Measurements from ENCODE around the gene LIMK2. TPM values are rescaled to one million over a fixed set of nuclear protein-coding genes. Genes with fewer than 3 reads are reported as not detected.

Gene LIMK2
- total RNA-seq, 1 experiment from 2014 or later, result 35.3 TPM

DNA sequence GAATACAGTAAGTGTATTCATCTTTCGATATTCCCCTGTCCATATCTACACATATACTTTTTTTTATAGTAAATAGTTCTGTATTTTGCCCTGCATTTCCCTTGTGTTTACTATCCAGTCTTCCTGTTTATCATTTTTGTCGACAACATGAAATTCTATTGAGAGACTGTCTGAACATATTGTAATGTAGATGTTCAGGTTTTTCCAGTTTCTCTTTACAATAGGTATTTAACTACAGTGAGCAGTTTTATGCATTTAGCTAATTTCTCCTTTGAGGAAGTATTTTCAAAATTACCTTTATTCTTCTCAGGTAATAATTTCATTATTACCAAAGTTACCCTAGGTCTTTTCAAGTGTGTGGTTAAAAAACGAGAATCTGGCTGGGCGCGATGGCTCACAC is 63.5 kb downstream of the LIMK2 start:
- H3K27me3 ChIP-seq (ENCODE audit: low read length), result no peaks in the 10 kb centered on the region
- no peaks in the 10 kb centered on the region for H3K9me2 ChIP-seq (replicated peaks; ENCODE audit: insufficient read depth, low read length)
- H3K4me1 ChIP-seq (ENCODE audit: low read length), result no peaks in the 10 kb centered on the region
- H3K9ac ChIP-seq (ENCODE audit: low read length), result no peak overlapping the region
- no peak for DNase-seq
- H3K9me3 ChIP-seq (ENCODE audit: low read length), result no peaks in the 10 kb centered on the region
- no peak overlapping the region for H3K4me2 ChIP-seq (ENCODE audit: low read depth, low read length, poor library complexity, severe bottlenecking)
- H2AFZ ChIP-seq (ENCODE audit: low read length), result no peak overlapping the region
- no peak overlapping the region for H3K4me3 ChIP-seq (ENCODE audit: low read length)
- peaks cover 27% of the 10 kb centered on the region for H3K36me3 ChIP-seq (ENCODE audit: insufficient read depth, low read length)
- H4K20me1 ChIP-seq (ENCODE audit: insufficient read depth, low read depth, low read length), result no peaks in the 10 kb centered on the region
- no peaks in the 10 kb centered on the region for H3K79me2 ChIP-seq (ENCODE audit: low read length)
- no peak overlapping the region for H3K27ac ChIP-seq (ENCODE audit: low read length)

DNA sequence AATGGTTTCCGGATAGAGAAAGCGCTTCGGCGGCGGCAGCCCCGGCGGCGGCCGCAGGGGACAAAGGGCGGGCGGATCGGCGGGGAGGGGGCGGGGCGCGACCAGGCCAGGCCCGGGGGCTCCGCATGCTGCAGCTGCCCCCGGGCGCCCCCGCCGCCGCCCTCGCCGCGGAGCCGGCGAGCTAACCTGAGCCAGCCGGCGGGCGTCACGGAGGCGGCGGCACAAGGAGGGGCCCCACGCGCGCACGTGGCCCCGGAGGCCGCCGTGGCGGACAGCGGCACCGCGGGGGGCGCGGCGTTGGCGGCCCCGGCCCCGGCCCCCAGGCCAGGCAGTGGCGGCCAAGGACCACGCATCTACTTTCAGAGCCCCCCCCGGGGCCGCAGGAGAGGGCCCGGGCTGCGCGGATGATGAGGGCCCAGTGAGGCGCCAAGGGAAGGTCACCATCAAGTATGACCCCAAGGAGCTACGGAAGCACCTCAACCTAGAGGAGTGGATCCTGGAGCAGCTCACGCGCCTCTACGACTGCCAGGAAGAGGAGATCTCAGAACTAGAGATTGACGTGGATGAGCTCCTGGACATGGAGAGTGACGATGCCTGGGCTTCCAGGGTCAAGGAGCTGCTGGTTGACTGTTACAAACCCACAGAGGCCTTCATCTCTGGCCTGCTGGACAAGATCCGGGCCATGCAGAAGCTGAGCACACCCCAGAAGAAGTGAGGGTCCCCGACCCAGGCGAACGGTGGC is 64.5 kb downstream of the LIMK2 start:
- no peak overlapping the region for H3K4me2 ChIP-seq (ENCODE audit: low read depth, low read length, poor library complexity, severe bottlenecking)
- H3K9ac ChIP-seq (ENCODE audit: low read length), result no peak overlapping the region
- no peak overlapping the region for H3K27ac ChIP-seq (ENCODE audit: low read length)
- no peaks in the 10 kb centered on the region for H3K4me1 ChIP-seq (ENCODE audit: low read length)
- no peaks in the 10 kb centered on the region for H3K79me2 ChIP-seq (ENCODE audit: low read length)
- no peak for DNase-seq
- H3K4me3 ChIP-seq (ENCODE audit: low read length), result no peak overlapping the region
- no peaks in the 10 kb centered on the region for H3K27me3 ChIP-seq (ENCODE audit: low read length)
- H3K9me3 ChIP-seq (ENCODE audit: low read length), result no peaks in the 10 kb centered on the region
- H3K9me2 ChIP-seq (replicated peaks; ENCODE audit: insufficient read depth, low read length), result no peaks in the 10 kb centered on the region
- no peak overlapping the region for H2AFZ ChIP-seq (ENCODE audit: low read length)
- H3K36me3 ChIP-seq (ENCODE audit: insufficient read depth, low read length), result peaks cover 26% of the 10 kb centered on the region
- no peaks in the 10 kb centered on the region for H4K20me1 ChIP-seq (ENCODE audit: insufficient read depth, low read depth, low read length)

DNA sequence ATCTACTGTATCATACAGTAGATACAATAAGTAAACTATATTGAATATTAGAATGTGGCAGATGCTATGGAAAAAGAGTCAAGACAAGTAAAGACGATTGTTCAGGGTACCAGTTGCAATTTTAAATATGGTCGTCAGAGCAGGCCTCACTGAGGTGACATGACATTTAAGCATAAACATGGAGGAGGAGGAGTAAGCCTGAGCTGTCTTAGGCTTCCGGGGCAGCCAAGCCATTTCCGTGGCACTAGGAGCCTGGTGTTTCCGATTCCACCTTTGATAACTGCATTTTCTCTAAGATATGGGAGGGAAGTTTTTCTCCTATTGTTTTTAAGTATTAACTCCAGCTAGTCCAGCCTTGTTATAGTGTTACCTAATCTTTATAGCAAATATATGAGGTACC is 65.6 kb downstream of the LIMK2 start:
- Histone ChIP-seq H3K9ac (ENCODE audit: low read length) (no peak overlapping the region), H3K36me3 (ENCODE audit: insufficient read depth, low read length) (peaks cover 23% of the 10 kb centered on the region), H3K9me3 (ENCODE audit: low read length) (no peaks in the 10 kb centered on the region), H3K4me2 (ENCODE audit: low read depth, low read length, poor library complexity, severe bottlenecking) (no peak overlapping the region), H2AFZ (ENCODE audit: low read length) (no peak overlapping the region), H4K20me1 (ENCODE audit: insufficient read depth, low read depth, low read length) (no peaks in the 10 kb centered on the region), H3K27ac (ENCODE audit: low read length) (no peak overlapping the region), H3K79me2 (ENCODE audit: low read length) (no peaks in the 10 kb centered on the region), H3K4me1 (ENCODE audit: low read length) (no peaks in the 10 kb centered on the region), H3K4me3 (ENCODE audit: low read length) (no peak overlapping the region), H3K27me3 (ENCODE audit: low read length) (no peaks in the 10 kb centered on the region), H3K9me2 (replicated peaks; ENCODE audit: insufficient read depth, low read length) (no peaks in the 10 kb centered on the region)
- DNase-seq, result no peak

- Histone ChIP-seq H3K36me3 (ENCODE audit: insufficient read depth, low read length) (peaks cover 21% of the 10 kb centered on the region), H3K9me2 (replicated peaks; ENCODE audit: insufficient read depth, low read length) (no peaks in the 10 kb centered on the region), H3K4me1 (ENCODE audit: low read length) (no peaks in the 10 kb centered on the region), H3K79me2 (ENCODE audit: low read length) (no peaks in the 10 kb centered on the region), H3K4me3 (ENCODE audit: low read length) (no peak overlapping the region), H3K4me2 (ENCODE audit: low read depth, low read length, poor library complexity, severe bottlenecking) (no peak overlapping the region), H4K20me1 (ENCODE audit: insufficient read depth, low read depth, low read length) (no peaks in the 10 kb centered on the region), H2AFZ (ENCODE audit: low read length) (no peak overlapping the region), H3K27me3 (ENCODE audit: low read length) (no peaks in the 10 kb centered on the region), H3K27ac (ENCODE audit: low read length) (no peak overlapping the region), H3K9ac (ENCODE audit: low read length) (no peak overlapping the region), H3K9me3 (ENCODE audit: low read length) (no peaks in the 10 kb centered on the region)
- DNase-seq, result no peak
These were observed 66.1 kb downstream of the LIMK2 start for GRCh38 chr22:31278151-31278621.

DNA sequence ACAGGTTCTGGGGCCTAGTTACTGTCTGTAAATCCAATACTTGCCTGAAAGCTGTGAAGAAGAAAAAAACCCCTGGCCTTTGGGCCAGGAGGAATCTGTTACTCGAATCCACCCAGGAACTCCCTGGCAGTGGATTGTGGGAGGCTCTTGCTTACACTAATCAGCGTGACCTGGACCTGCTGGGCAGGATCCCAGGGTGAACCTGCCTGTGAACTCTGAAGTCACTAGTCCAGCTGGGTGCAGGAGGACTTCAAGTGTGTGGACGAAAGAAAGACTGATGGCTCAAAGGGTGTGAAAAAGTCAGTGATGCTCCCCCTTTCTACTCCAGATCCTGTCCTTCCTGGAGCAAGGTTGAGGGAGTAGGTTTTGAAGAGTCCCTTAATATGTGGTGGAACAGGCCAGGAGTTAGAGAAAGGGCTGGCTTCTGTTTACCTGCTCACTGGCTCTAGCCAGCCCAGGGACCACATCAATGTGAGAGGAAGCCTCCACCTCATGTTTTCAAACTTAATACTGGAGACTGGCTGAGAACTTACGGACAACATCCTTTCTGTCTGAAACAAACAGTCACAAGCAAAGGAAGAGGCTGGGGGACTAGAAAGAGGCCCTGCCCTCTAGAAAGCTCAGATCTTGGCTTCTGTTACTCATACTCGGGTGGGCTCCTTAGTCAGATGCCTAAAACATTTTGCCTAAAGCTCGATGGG is 66.7 kb downstream of the LIMK2 start:
- Histone ChIP-seq H4K20me1 (ENCODE audit: insufficient read depth, low read depth, low read length) (no peaks in the 10 kb centered on the region), H3K9me2 (replicated peaks; ENCODE audit: insufficient read depth, low read length) (no peaks in the 10 kb centered on the region), H3K9me3 (ENCODE audit: low read length) (no peaks in the 10 kb centered on the region), H3K9ac (ENCODE audit: low read length) (no peak overlapping the region), H3K36me3 (ENCODE audit: insufficient read depth, low read length) (peaks cover 19% of the 10 kb centered on the region), H2AFZ (ENCODE audit: low read length) (no peak overlapping the region), H3K27me3 (ENCODE audit: low read length) (no peaks in the 10 kb centered on the region), H3K27ac (ENCODE audit: low read length) (no peak overlapping the region), H3K4me3 (ENCODE audit: low read length) (no peak overlapping the region), H3K79me2 (ENCODE audit: low read length) (no peaks in the 10 kb centered on the region), H3K4me1 (ENCODE audit: low read length) (no peaks in the 10 kb centered on the region), H3K4me2 (ENCODE audit: low read depth, low read length, poor library complexity, severe bottlenecking) (no peak overlapping the region)
- DNase-seq, result no peak

DNA sequence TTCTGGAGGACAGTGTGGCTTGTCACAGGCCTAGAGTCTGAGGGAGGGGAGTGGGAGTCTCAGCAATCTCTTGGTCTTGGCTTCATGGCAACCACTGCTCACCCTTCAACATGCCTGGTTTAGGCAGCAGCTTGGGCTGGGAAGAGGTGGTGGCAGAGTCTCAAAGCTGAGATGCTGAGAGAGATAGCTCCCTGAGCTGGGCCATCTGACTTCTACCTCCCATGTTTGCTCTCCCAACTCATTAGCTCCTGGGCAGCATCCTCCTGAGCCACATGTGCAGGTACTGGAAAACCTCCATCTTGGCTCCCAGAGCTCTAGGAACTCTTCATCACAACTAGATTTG is 67.2 kb downstream of the LIMK2 start:
- H3K36me3 ChIP-seq (ENCODE audit: insufficient read depth, low read length), result peaks cover 19% of the 10 kb centered on the region
- no peak overlapping the region for H3K4me2 ChIP-seq (ENCODE audit: low read depth, low read length, poor library complexity, severe bottlenecking)
- no peak overlapping the region for H2AFZ ChIP-seq (ENCODE audit: low read length)
- H4K20me1 ChIP-seq (ENCODE audit: insufficient read depth, low read depth, low read length), result no peaks in the 10 kb centered on the region
- peaks cover 4% of the 10 kb centered on the region for H3K4me1 ChIP-seq (ENCODE audit: low read length)
- no peaks in the 10 kb centered on the region for H3K9me3 ChIP-seq (ENCODE audit: low read length)
- no peak overlapping the region for H3K9ac ChIP-seq (ENCODE audit: low read length)
- no peak overlapping the region for H3K4me3 ChIP-seq (ENCODE audit: low read length)
- DNase-seq, result no peak
- no peak overlapping the region for H3K27ac ChIP-seq (ENCODE audit: low read length)
- no peaks in the 10 kb centered on the region for H3K9me2 ChIP-seq (replicated peaks; ENCODE audit: insufficient read depth, low read length)
- no peaks in the 10 kb centered on the region for H3K27me3 ChIP-seq (ENCODE audit: low read length)
- H3K79me2 ChIP-seq (ENCODE audit: low read length), result no peaks in the 10 kb centered on the region

- no peak overlapping the region for H3K9ac ChIP-seq (ENCODE audit: low read length)
- no peak overlapping the region for H3K4me3 ChIP-seq (ENCODE audit: low read length)
These were observed 67.9 kb downstream of the LIMK2 start for GRCh38 chr22:31279821-31280505.

DNA sequence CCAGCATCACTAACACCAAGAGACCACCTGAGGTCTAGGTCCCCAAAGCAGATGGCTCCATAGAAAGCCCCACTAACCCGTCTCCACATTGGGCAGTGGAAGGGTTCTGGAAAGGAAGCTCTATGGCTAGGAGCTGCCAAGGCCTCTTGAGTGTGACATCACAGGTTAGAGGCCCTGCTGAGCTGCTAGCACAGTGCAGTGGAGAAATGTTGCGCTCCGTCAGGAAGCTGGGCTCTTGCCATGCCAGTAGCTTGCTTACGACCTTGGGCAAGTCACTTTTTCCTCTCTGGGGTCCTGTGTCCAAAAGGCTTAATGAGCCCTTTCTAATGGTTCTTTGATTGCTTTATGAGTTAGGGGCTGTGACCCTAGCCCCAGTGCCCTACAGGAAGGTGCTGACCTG is 69.6 kb downstream of the LIMK2 start:
- no peak overlapping the region for H2AFZ ChIP-seq (ENCODE audit: low read length)
- no peaks in the 10 kb centered on the region for H4K20me1 ChIP-seq (ENCODE audit: insufficient read depth, low read depth, low read length)
- no peaks in the 10 kb centered on the region for H3K9me3 ChIP-seq (ENCODE audit: low read length)
- peaks cover 15% of the 10 kb centered on the region for H3K36me3 ChIP-seq (ENCODE audit: insufficient read depth, low read length)
- H3K27ac ChIP-seq (ENCODE audit: low read length), result no peak overlapping the region
- H3K27me3 ChIP-seq (ENCODE audit: low read length), result no peaks in the 10 kb centered on the region
- no peak overlapping the region for H3K4me3 ChIP-seq (ENCODE audit: low read length)
- no peak overlapping the region for H3K9ac ChIP-seq (ENCODE audit: low read length)
- H3K4me1 ChIP-seq (ENCODE audit: low read length), result peaks cover 29% of the 10 kb centered on the region
- no peak for DNase-seq
- no peak overlapping the region for H3K4me2 ChIP-seq (ENCODE audit: low read depth, low read length, poor library complexity, severe bottlenecking)
- H3K79me2 ChIP-seq (ENCODE audit: low read length), result no peaks in the 10 kb centered on the region
- no peaks in the 10 kb centered on the region for H3K9me2 ChIP-seq (replicated peaks; ENCODE audit: insufficient read depth, low read length)

More at GRCh38 chr22:31279821-31280505, 67.9 kb downstream of the LIMK2 start:
- Histone ChIP-seq H3K9me3 (ENCODE audit: low read length) (no peaks in the 10 kb centered on the region), H3K27ac (ENCODE audit: low read length) (no peak overlapping the region), H3K27me3 (ENCODE audit: low read length) (no peaks in the 10 kb centered on the region), H3K4me2 (ENCODE audit: low read depth, low read length, poor library complexity, severe bottlenecking) (no peak overlapping the region), H3K9me2 (replicated peaks; ENCODE audit: insufficient read depth, low read length) (no peaks in the 10 kb centered on the region), H2AFZ (ENCODE audit: low read length) (no peak overlapping the region), H3K4me1 (ENCODE audit: low read length) (peaks cover 11% of the 10 kb centered on the region), H3K36me3 (ENCODE audit: insufficient read depth, low read length) (peaks cover 19% of the 10 kb centered on the region), H4K20me1 (ENCODE audit: insufficient read depth, low read depth, low read length) (no peaks in the 10 kb centered on the region), H3K79me2 (ENCODE audit: low read length) (no peaks in the 10 kb centered on the region)
- no peak for DNase-seq
